Mesodermal cell (in vitro differentiated cells): ENCODE measurements around the gene TRPM5.

ENCODE experiments used
- H3K27ac ChIP-seq: 2 replicates; pipeline ENCODE4 v1.7.0; 2013; ENCODE audit warnings: mild to moderate bottlenecking, low read depth, low read length, moderate library complexity; ENCODE audit not compliant: severe bottlenecking
- H3K36me3 ChIP-seq: 2 replicates; pipeline ENCODE4 v1.7.1; 2013; ENCODE audit warnings: mild to moderate bottlenecking, low read length, moderate library complexity; ENCODE audit not compliant: control insufficient read depth, insufficient read depth
- H3K4me1 ChIP-seq: one replicate; pipeline ENCODE4 v1.7.1; 2013; ENCODE audit warnings: mild to moderate bottlenecking, low read length; ENCODE audit not compliant: insufficient read depth, control insufficient read depth, poor library complexity, severe bottlenecking
- H3K4me3 ChIP-seq: 2 replicates; pipeline ENCODE4 v1.7.0; 2013; ENCODE audit warnings: low read length, control low read depth, mild to moderate bottlenecking; ENCODE audit not compliant: insufficient read depth, poor library complexity, severe bottlenecking; ENCODE audit errors: extremely low read depth
- H3K9me3 ChIP-seq: 2 replicates; pipeline ENCODE4 v1.7.1; 2013; ENCODE audit warnings: mild to moderate bottlenecking, low read length, moderate library complexity; ENCODE audit not compliant: control insufficient read depth
- WGBS, 2 experiments: methylation state at CpG; one replicate each; pipeline ENCODE4 v1.1.5; 2013; ENCODE audit warnings: missing lambda C conversion rate in 2 of 2; ENCODE audit not compliant: insufficient coverage in 2 of 2; 5-methylcytosine and 5-hydroxymethylcytosine counted together

Gene TRPM5

GRCh38 chr11:2477936-2478335, 33.6 kb upstream of the TRPM5 start:
- H3K36me3 ChIP-seq: no peaks in the 10 kb centered on the region
- H3K4me3 ChIP-seq: no peak overlapping the region
- no peaks in the 10 kb centered on the region for H3K4me1 ChIP-seq
- WGBS, 2 experiments: 78 to 83% methylated on average over 6 to 8 of the region's 8 CpGs
- H3K9me3 ChIP-seq: peaks cover 11% of the 10 kb centered on the region
- no peak overlapping the region for H3K27ac ChIP-seq

DNA sequence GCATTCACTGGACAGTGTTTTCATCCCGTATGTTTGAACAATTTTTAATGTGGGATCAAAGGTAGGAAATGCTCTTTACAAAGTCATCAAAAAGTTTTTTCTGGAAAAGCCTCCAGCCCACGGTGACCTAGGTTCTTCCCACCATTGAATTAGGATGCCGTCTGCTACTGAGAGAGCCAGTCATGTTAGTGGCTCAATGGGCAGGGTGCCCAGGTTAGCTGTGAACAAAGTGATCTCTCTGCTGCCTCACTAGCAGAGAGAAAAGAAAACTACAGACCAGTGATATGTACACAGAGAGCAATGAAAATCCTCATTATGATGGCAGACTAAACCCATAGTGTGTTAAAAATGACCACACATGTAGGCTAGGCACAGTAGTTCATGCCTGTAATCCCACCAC, 32.9 kb upstream of the TRPM5 start:
- 92 to 94% methylated on average over 3 of the region's 3 CpGs for WGBS, 2 experiments
- no peak overlapping the region for H3K27ac ChIP-seq
- peaks cover 11% of the 10 kb centered on the region for H3K9me3 ChIP-seq
- no peak overlapping the region for H3K4me3 ChIP-seq
- H3K4me1 ChIP-seq: no peaks in the 10 kb centered on the region
- H3K36me3 ChIP-seq: no peaks in the 10 kb centered on the region

DNA sequence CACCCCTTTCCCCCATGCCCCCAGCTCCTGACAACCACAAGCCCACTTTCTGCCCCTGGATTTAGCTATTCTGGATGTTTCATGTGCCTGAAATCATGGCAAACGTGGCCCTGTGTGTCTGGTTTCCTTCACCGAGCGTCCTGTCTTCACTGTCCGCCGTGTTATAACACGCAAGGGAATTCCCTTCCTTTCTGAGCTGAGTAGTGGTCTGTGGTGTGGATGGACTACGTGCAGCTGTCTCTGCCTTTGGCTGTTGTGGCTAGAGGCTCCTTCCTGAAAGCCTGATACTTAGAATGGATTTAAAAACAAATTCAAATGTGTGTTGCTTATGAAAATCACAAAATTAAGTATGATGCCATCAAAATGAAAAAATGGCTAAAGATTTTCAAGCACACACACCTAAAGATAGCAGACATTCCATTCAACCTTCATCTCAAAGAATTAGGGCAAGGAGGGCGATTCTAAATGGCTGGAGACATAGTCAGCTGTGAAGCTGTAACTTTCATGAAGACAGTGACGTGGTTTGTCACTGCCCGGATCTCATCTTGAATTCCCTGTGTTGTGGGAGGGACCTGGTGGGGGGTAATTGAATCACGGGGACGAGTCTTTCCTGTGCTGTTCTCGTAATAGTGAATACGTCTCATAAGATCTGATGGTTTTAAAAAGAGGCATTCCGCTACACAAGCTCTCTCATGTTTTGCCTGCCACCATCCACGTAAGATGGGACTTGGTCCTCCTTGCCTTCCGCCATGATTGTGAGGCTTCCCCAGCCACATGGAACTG, 31.0 kb upstream of the TRPM5 start:
- Histone ChIP-seq H3K4me1 (no peaks in the 10 kb centered on the region), H3K4me3 (no peak overlapping the region), H3K36me3 (no peaks in the 10 kb centered on the region), H3K27ac (no peak overlapping the region), H3K9me3 (peaks cover 11% of the 10 kb centered on the region)
- 84 to 86% methylated on average over 9 to 13 of the region's 17 CpGs for WGBS, 2 experiments

DNA sequence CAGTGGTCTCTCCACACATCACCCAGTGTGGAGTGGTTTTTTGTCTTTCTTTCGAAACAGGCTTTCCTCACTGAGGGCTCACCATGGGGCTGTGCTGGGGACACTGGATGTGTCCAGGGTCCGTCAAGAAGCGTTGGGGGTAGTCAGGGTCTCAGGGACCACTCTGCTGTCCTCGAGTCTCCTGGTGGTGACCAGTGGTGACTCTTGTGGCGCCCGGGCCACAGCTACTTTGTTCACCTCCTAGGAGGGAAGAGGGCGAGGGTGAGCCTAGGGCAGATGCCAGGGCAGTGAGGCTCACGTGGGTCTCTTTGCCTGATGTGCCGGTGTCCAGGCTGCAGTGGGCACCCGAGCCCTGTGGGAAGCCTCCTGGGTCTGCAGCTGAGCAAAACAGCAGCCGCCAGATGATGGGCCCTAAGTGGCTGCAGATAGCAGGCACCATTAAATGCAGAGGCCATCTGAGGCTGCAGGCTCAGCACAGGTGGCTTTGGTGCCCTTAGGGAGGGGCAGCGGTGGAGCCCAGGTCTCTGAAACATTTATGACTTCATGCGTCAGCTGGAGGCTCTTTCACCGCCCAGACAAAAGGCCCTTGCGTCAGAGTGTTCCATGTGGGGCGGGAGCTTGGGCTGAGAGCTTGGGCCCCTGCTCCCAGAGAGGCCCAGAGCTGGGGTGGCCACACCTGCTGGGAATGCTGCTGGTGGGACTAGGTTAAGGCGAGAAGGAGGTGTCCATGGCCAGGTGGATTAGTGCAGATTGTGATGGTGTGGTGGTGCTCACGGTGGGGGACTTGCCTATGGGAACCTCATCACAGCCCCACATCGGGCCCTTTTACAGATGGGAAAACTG, 30.0 kb upstream of the TRPM5 start:
- Histone ChIP-seq H3K36me3 (no peaks in the 10 kb centered on the region), H3K9me3 (peaks cover 8% of the 10 kb centered on the region), H3K4me3 (no peak overlapping the region), H3K4me1 (no peaks in the 10 kb centered on the region), H3K27ac (no peak overlapping the region)
- 88 to 91% methylated on average over 16 to 17 of the region's 19 CpGs for WGBS, 2 experiments

DNA sequence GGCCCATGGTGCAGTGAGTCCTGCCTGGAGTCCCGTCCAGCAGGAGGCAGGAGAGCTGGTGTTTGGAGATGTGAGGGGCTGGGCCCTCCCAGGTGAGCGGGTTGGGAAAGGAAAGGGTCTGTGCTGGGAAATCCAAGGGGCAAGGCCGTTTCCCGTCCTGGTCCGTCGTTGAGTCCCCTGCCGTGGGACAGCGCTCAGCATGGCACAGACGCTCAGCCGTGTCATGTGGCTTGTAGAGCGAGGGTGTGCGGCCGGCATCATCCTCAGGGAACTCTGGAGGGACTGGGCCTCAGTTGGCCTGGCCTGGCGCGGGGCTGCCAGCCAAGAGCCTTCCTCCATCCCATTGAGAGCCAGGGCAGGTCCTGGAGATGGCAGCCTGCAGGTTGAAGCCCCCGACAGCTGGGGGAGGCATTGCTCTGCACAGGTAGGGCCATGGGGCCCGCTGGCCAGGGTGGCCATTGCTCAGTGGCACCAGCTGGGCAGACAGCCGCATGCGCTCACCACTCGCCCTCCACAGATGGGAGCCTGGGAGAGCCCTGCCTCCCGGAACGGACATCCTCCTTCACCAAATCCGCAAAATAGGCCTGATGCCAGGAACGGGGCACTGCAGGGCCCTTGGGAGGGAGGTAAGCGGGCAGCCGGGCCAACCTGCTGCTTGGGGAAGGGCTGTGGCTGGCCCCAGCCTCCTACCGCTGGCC, 29.2 kb upstream of the TRPM5 start:
- peaks cover under 1% of the 10 kb centered on the region for H3K9me3 ChIP-seq
- no peaks in the 10 kb centered on the region for H3K4me1 ChIP-seq
- no peak overlapping the region for H3K4me3 ChIP-seq
- H3K27ac ChIP-seq: no peak overlapping the region
- H3K36me3 ChIP-seq: no peaks in the 10 kb centered on the region
- WGBS, 2 experiments: 95% methylated on average over 13 to 20 of the region's 27 CpGs

GRCh38 chr11:2472428-2473186, 28.3 kb upstream of the TRPM5 start:
- H3K9me3 ChIP-seq: no peaks in the 10 kb centered on the region
- H3K36me3 ChIP-seq: no peaks in the 10 kb centered on the region
- H3K4me3 ChIP-seq: no peak overlapping the region
- 64 to 81% methylated on average over 5 to 7 of the region's 8 CpGs for WGBS, 2 experiments
- H3K4me1 ChIP-seq: no peaks in the 10 kb centered on the region
- H3K27ac ChIP-seq: no peak overlapping the region

GRCh38 chr11:2471804-2472096, 27.4 kb upstream of the TRPM5 start:
- H3K27ac ChIP-seq: no peak overlapping the region
- no peaks in the 10 kb centered on the region for H3K36me3 ChIP-seq
- H3K4me1 ChIP-seq: no peaks in the 10 kb centered on the region
- H3K9me3 ChIP-seq: no peaks in the 10 kb centered on the region
- no peak overlapping the region for H3K4me3 ChIP-seq
- WGBS, 2 experiments: 93 to 94% methylated on average over 6 of the region's 6 CpGs

DNA sequence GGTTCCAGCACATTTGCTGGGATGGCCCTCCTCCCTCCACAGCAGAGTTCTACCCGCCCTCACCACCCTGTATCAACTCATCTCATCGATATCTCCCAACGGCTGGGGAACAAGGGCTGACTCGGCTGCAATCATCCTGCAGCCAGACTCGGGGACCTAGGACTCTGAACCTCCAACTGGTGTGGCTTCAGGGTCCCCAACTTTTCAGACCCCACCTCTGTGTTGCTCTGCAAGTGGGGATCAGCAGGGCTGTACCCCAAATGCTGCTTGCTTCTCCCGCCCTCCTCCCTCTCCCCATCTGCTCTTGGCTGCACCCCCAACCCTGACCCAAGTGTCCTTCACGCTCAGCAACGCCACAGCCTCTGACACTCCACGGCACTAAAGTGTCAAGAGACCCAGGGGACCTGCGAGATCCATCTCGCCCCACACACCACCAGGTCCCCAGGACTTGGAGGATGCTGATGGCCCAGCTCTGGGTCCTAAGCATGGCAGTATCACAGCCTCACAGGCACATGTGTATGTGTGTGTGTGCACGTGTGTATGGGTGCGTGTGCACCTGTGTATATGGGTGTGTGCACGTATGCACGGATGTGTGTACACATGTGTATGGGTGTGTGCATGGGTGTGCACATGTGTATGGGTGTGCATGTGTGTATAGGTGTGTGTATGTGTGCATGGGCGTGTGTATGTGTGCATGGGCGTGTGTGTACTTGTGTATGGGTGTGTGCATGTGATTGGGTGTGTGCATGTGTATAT, 26.9 kb upstream of the TRPM5 start:
- WGBS, 2 experiments: 83 to 88% methylated on average over 8 to 16 of the region's 17 CpGs
- H3K4me1 ChIP-seq: no peaks in the 10 kb centered on the region
- H3K9me3 ChIP-seq: no peaks in the 10 kb centered on the region
- no peaks in the 10 kb centered on the region for H3K36me3 ChIP-seq
- H3K4me3 ChIP-seq: no peak overlapping the region
- no peak overlapping the region for H3K27ac ChIP-seq

DNA sequence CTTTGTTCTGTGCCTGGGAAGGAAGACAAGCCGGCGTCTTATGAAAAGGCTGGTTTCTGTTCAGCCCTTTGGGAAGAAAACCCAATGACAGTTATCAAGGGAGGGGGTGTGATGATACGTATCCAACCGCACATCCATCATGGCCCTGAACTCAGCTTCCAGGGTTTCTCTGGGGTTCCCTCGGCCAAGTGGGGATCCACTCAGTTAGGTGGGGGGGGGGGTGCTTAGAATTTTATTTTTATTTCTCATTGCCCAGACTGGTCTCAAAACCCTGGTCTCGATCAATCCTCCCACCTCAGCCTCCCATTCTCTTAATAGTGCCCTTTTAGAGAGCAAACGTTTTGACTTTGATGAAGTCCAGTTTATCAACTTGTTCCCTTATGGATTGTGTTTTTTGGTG, 26.2 kb upstream of the TRPM5 start:
- no peaks in the 10 kb centered on the region for H3K36me3 ChIP-seq
- H3K9me3 ChIP-seq: no peaks in the 10 kb centered on the region
- H3K4me1 ChIP-seq: no peaks in the 10 kb centered on the region
- 88 to 100% methylated on average over 1 to 4 of the region's 7 CpGs for WGBS, 2 experiments
- no peak overlapping the region for H3K4me3 ChIP-seq
- H3K27ac ChIP-seq: no peak overlapping the region
